ENCODE data around the gene URB2.
"Not testable (repeated sequence)": the region's sequence is repeated elsewhere in the genome, so short reads cannot be mapped to it uniquely, and the experiment has no call there.

GRCh38 chr1:229705152-229705551, 79.1 kb downstream of the URB2 start:
- TF ChIP-seq CTCF (IDR thresholded peaks at IDR 0.05); POLR2A (IDR thresholded peaks at IDR 0.05; ENCODE audit: low read depth); EP300 (IDR thresholded peaks at IDR 0.05): not testable (repeated sequence)

Measured in esophagus muscularis mucosa (tissue), 4 donors.